Stimulated activated effector memory CD8-positive, alpha-beta T cell treated with anti-CD3 and anti-CD28 coated beads, Interleukin-12 subunit alpha, Interleukin-12 subunit beta, amount 100 ng/mL, for 72 hours (primary cell): ENCODE results near the gene SAMD7.

Source experiments
- ATAC-seq: fragments of 150-1000 bp; cut with Tn5 transposase; 2 replicates; pipeline ENCODE4 v1.10.0; 2021
- DNase-seq, 2 donors: peaks; one replicate each; pipeline ENCODE4 v3.0.0; 2021 to 2022; ENCODE audit warnings: low spot score in 2 of 2
- H3K27ac Mint-ChIP-seq: one replicate; pipeline ENCODE4 v1.8.0; 2022; ENCODE audit warnings: mild to moderate bottlenecking, mixed read lengths
- H3K36me3 Mint-ChIP-seq: one replicate; pipeline ENCODE4 v1.8.0; 2022; ENCODE audit warnings: mild to moderate bottlenecking, mixed read lengths
- H3K4me1 Mint-ChIP-seq: one replicate; pipeline ENCODE4 v1.8.0; 2022; ENCODE audit warnings: mixed read lengths
- H3K4me3 Mint-ChIP-seq: one replicate; pipeline ENCODE4 v1.8.0; 2022; ENCODE audit warnings: mild to moderate bottlenecking, mixed read lengths
- H3K9me3 Mint-ChIP-seq: one replicate; pipeline ENCODE4 v1.8.0; 2022; ENCODE audit warnings: mixed read lengths

SAMD7 gene

DNA sequence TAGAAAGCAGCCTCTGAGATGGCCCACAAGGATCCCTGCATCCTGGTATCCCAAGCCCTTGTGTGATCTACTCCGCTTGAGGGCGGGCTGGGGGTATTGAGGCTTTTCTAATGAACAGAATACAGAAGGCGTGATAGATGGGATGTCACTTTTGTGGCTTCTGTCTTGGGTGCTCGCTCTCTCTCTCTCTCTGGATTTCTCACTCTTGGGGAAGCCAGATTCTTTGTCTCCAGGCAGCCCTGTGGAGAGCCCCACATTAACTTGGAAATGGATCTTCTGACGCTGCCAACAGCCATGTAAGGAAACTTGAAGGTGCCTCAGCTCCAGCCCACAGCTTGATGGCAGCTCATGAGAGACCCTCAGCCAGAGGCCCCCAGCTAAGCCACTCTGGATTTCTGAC, 28.4 kb downstream of the SAMD7 start:
- no peak overlapping the region for H3K27ac Mint-ChIP-seq
- H3K4me3 Mint-ChIP-seq = no peak overlapping the region

DNA sequence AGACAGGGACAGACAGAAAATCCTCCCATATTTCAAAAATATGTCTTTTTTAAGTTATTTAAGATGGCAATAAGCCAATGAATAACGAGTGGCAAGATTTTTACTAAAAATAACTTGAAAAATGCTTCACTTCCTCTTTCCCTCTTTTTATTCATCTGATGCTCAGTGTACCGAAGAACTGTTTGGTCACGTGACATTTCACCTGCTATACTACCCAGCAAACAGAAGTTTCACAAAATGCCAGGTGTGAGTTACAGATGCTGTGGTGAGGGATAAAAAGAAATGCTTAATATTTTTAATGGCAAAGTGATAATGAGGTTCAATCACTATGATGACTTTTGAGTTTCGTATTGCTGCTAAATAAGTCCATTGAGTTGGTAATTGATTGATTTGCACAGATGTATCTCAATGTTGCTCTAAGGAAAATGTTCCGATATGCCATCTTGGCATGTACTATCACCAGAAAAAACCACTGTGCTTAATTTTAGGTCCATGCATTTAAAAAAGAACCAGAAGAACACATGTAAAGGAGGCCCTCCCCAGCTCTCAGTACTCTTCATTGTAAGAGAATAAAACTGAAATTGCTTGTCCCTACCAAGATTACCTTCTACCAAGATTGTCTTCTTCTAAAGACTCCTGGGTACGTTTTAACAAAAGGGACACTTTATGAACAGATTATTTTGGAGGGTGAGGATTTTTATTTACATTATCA, 29.3 kb downstream of the SAMD7 start:
- H3K36me3 Mint-ChIP-seq = no peaks in the 10 kb centered on the region
- ATAC-seq (no peak), DNase-seq (no peak)
- H3K9me3 Mint-ChIP-seq = no peaks in the 10 kb centered on the region
- no peak overlapping the region for H3K27ac Mint-ChIP-seq
- H3K4me3 Mint-ChIP-seq = no peak overlapping the region
- peaks cover 6% of the 10 kb centered on the region for H3K4me1 Mint-ChIP-seq

More for the DNA sequence above, 28.4 kb downstream of the SAMD7 start:
- DNase-seq (no peak), ATAC-seq (no peak)
- no peaks in the 10 kb centered on the region for H3K36me3 Mint-ChIP-seq
- H3K9me3 Mint-ChIP-seq = no peaks in the 10 kb centered on the region
- no peaks in the 10 kb centered on the region for H3K4me1 Mint-ChIP-seq

DNA sequence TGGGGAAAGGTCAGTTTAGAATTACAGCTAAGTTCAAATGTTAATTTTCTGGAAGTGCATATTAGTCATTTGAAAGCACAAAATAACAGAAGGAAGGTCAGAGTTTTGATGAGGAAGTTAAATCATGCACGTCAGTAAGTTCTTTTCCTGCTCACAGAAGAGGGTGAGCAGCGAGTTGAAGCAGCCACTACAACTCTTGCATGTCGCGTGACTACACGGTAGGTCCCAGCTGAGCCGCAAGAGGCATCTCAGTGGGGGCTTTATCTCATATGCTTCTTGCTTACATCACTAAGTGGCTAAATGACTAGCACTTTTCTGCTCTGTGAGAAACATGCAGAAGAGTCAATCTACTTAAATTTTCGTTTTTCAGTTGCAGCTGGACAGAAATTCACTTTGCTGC, 33.9 kb downstream of the SAMD7 start:
- Mint-ChIP-seq H3K36me3 (no peaks in the 10 kb centered on the region), H3K4me1 (peaks cover 8% of the 10 kb centered on the region), H3K9me3 (no peaks in the 10 kb centered on the region), H3K4me3 (peak overlapping the region; percentile 7), H3K27ac (peak overlapping the region; percentile 9)
- peak; percentile 96 for ATAC-seq
- DNase-seq = no peak

DNA sequence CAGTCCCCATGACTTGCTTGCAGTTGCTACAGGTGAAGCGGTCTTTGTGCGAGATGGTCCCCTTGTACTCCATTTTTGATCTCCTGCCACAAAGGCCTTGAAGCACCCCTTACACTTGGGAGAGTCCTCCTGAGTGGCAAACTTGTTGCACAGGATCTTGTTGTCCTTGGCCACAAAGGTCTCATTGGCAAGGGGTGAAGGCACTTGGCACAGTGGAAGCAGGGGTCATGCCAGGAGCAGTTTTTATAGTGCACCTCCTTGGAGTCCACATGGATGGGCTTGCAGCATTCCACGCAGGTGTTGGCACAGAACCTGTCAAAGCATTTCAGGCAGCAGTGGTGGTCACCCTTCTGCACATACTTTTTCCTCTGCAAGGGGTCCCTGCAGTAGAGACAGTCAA, 35.0 kb downstream of the SAMD7 start:
- DNase-seq (no peak), ATAC-seq (no peak)
- Mint-ChIP-seq H3K4me3 (no peak overlapping the region), H3K36me3 (no peaks in the 10 kb centered on the region), H3K27ac (no peak overlapping the region), H3K4me1 (peaks cover 8% of the 10 kb centered on the region), H3K9me3 (no peaks in the 10 kb centered on the region)

DNA sequence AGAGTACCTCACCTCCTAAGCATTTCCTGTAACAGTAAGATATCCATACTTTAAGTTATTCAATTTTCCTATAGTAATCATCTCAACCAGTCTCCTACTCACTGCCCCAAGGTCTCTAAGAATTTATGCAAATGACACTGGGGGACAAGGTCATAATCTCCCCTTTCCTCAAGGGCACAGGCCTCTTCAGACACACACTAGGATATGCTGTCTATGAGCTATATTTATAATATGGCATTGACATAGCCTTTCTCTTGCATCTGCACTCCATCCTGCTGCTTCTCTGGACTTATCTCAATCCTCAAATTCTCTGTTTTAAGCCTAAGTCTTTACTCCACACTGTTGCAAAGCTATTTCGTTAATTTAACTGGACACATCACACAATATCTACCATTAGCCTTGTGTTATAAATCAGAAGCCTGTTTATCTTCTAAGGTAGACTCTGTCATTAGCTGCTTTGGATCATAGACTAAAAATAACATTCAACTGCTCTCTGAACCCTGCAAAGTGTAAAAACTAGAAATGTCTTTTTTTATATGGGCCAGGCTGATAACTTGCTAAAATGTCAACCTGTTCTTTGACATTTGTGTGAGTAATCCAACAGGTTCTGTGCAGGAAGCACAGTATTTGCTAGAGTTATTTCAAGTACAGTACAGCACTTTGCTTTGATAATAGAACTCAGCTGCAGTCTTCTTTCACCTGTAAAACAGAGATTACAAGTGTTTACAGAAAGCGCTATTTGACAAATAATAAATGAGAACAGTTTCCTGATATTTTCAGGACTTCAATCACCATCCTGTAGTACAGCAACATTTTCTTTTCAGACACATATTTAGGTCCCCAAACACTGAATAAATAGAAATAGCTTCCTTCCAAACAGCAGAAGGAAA, 37.4 kb downstream of the SAMD7 start:
- H3K27ac Mint-ChIP-seq = no peak overlapping the region
- ATAC-seq (no peak), DNase-seq (no peak)
- no peaks in the 10 kb centered on the region for H3K9me3 Mint-ChIP-seq
- H3K4me3 Mint-ChIP-seq = no peak overlapping the region
- H3K4me1 Mint-ChIP-seq = peaks cover 8% of the 10 kb centered on the region
- H3K36me3 Mint-ChIP-seq = no peaks in the 10 kb centered on the region

DNA sequence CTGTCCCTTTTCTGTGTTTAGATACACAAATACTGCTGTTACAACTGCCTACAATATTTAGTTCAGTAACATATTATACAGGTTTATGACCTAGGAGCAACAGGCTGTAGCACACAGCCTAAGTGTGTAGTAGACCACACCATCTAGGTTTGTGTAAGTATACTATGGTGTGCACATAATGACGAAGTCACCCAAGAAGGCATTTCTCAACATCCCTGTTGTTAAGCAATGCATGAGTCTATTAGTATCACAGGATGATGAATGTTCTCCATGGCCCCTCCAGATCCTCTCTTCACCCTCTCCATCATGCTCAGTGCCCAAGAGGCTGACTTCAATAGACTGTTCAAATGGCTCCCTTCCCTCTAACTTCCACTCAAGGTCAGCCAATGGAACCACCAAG, 40.7 kb downstream of the SAMD7 start:
- no peaks in the 10 kb centered on the region for H3K36me3 Mint-ChIP-seq
- no peak for ATAC-seq
- H3K9me3 Mint-ChIP-seq = no peaks in the 10 kb centered on the region
- H3K4me3 Mint-ChIP-seq = no peak overlapping the region
- H3K27ac Mint-ChIP-seq = no peak overlapping the region
- DNase-seq = no peak
- no peaks in the 10 kb centered on the region for H3K4me1 Mint-ChIP-seq

DNA sequence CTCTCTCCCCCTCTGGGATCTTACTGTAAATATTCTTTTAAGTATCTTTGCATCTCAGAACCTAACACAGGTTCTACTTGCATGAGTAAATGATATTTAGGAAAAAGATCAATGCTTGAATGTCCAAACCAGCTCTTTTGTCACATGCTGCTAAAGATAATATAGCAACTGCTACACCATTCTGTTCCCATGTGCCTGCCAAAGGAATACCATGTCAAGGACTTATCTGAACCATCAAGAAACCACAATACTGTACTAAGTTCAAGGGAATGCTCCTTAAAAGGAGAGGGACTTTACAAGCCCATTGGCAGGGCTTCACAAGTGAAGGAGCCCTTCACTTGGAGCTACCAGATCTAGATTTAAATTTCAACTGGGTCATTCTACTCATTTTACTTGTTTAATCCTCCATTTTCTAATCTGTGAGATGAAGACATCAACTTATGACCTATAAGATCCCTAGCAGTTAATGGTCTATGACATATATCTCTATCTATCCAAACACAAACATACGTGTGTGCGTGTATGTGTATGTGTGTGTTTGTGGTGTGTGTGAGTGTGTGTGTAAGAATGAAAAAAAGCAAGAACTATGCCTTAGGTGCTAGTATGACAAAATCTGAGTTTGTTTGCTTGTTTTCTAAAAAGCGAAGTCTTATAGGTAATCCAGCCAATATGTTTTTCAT, 42.2 kb downstream of the SAMD7 start:
- ATAC-seq = peak; percentile 43
- H3K4me3 Mint-ChIP-seq = no peak overlapping the region

DNA sequence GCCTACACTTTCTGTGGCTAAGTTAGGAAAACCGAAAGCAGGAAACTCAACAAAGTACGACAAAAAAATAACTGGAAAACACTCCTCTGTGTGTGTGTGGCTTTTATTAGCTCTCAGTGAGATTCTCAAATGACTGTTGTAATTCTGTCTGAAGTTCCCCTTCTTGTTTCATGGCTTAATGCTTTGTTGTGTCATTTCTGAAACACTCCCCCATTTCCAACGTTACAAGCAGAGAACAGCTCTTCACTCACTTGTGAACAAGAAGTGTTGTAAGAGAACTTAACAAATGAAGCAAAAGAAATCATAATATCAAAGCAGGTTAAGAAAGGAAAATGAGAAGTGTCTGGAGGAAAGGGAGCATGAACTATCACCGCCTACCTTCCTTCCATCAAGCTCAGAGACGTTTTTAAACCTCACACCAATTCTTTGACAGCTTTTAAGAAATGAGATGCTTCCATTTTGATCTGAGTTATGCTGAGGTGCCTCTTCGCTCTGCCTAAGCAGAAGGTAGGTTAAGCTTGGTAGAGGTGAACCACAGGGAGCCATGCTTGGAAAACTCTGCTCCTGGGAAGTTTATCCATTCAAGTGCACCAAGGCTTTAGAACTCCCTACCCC, 42.9 kb downstream of the SAMD7 start:
- H3K36me3 Mint-ChIP-seq = no peaks in the 10 kb centered on the region
- no peaks in the 10 kb centered on the region for H3K4me1 Mint-ChIP-seq
- H3K27ac Mint-ChIP-seq = peak overlapping the region; percentile 29
- DNase-seq (no peak), ATAC-seq (no peak)
- no peaks in the 10 kb centered on the region for H3K9me3 Mint-ChIP-seq
- no peak overlapping the region for H3K4me3 Mint-ChIP-seq

More for the DNA sequence above, 42.2 kb downstream of the SAMD7 start:
- Mint-ChIP-seq H3K27ac (peak overlapping the region; percentile 29), H3K4me1 (no peaks in the 10 kb centered on the region), H3K36me3 (no peaks in the 10 kb centered on the region), H3K9me3 (no peaks in the 10 kb centered on the region)
- DNase-seq = no peak

DNA sequence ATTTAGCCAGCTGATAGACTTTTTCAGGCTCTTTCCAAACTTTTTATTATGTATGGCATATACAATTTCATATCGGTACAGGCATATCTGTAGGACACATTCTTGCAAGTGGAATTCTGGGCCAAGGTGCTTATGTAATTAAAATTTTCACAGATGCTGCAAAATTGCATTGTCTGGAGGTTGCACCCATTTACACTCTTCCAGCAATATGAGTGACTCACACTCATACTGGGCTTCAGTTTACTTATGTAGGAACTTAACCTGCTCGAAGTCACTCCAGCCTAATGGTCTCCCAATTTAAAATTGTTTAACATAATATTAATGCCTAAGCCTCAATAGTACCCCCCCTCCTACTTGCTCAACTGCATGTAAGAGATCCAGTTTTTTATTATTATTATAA, 44.0 kb downstream of the SAMD7 start:
- no peaks in the 10 kb centered on the region for H3K9me3 Mint-ChIP-seq
- H3K36me3 Mint-ChIP-seq = no peaks in the 10 kb centered on the region
- DNase-seq = no peak
- no peak for ATAC-seq
- no peaks in the 10 kb centered on the region for H3K4me1 Mint-ChIP-seq
- H3K27ac Mint-ChIP-seq = no peak overlapping the region
- no peak overlapping the region for H3K4me3 Mint-ChIP-seq

DNA sequence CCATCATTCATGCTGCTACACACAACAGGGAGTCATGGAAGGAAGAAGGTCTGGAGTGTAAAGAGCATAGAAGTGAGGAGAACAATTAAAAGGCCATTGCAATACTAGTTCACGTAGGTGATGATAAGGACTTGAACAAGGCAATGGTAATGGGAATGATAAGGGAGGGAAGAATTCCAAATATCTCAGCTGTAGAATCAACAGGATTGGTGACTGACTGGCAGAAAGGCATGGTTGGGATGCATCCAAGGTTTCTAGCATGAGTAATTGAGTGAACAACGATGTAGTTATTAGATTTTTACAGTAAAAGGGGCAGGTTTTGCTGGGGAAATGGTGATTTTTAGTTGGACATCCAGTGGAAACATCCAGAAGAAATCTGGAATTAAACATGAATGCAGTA, 52.8 kb downstream of the SAMD7 start:
- H3K27ac Mint-ChIP-seq = no peak overlapping the region

DNA sequence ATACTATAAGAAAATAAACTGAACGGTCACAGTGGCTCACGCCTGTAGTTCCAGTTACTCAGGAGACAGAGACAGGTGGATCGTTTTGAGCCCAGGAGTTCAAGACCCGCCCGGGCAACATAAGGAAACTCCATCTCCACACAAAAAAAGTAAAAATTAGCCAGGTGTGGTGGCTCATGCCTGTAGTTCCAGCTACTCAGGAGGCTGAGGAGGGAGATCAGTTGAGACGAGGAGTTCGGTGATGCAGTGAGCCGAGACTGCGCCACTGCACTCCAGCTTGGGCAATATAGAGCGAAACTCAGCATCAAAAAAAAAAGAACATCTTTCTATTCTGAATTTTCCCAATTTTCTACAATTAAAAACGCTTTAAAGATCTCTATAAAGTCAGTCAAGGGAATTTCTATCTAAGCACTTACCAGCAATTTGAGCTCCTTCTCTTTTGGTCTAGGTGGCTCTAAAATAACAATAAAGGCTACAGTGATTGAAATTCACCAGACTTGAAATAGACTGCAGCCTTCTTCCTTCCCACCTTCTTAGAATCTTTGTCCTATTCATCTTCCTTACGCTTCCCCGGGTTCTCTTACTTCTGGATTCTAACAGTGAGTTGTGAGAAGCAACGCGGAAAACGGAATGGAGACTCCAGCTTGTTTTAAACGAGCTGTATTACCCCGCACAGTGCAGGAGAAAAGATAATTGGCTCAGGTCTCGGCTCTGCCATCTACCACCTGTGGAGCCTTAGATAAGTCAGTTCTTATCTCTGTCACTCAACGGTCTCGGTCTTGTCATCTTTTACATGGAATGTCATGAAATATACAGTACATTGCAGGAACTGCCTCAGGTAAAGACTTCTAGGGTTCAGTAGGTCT, 54.4 kb downstream of the SAMD7 start:
- H3K36me3 Mint-ChIP-seq = peaks cover 22% of the 10 kb centered on the region
- peaks cover 39% of the 10 kb centered on the region for H3K4me1 Mint-ChIP-seq
- peak overlapping the region; percentile 90 for H3K4me3 Mint-ChIP-seq
- no peaks in the 10 kb centered on the region for H3K9me3 Mint-ChIP-seq
- peak overlapping the region; percentile 97 for H3K27ac Mint-ChIP-seq
- ATAC-seq (peak; percentile 5), DNase-seq (no peak)

More for the DNA sequence above, 52.8 kb downstream of the SAMD7 start:
- H3K4me1 Mint-ChIP-seq = peaks cover 27% of the 10 kb centered on the region
- no peak for ATAC-seq
- peaks cover 19% of the 10 kb centered on the region for H3K36me3 Mint-ChIP-seq
- DNase-seq = no peak
- no peaks in the 10 kb centered on the region for H3K9me3 Mint-ChIP-seq
- no peak overlapping the region for H3K4me3 Mint-ChIP-seq

DNA sequence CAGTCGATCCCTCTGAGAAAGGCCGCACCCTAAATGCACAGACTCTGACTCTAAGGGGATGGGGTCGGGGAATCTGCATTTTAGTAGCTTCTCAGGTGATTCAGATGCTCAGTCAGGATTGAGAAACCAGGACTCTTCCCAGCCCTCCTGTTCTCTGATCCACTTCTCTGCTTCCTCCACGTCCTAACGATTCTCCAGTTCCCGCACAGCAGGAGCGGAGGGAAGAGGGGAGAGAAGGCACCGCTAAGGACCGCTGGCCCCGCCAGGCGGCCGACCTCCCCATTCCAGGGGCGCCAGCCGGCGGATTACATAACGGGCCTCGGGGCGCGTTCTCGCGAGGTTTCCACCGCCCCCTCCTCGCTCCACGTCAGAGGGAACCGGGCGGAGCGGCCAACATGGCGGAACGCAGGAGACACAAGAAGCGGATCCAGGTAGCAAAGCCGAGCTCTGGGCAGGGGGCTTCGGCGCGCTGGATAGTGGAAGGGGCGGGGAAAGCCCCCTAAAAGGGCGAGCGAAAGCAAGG, 55.1 kb downstream of the SAMD7 start, which contains the start of gene SEC62:
Gene SEC62 (plus strand): TSS at position 380 of the 523 bp plus-strand sequence. CDS start 16 bp downstream, at position 396.
- Mint-ChIP-seq H3K4me3 (peak within 1 kb of the TSS; percentile 90), H3K9me3 (no peaks in the 10 kb centered on the region), H3K36me3 (peaks cover 22% of the 10 kb centered on the region), H3K4me1 (peaks cover 43% of the 10 kb centered on the region), H3K27ac (peak within 1 kb of the TSS; percentile 97)
- DNase-seq (peak; percentile 95 to 96), ATAC-seq (peak; percentile 95)

DNA sequence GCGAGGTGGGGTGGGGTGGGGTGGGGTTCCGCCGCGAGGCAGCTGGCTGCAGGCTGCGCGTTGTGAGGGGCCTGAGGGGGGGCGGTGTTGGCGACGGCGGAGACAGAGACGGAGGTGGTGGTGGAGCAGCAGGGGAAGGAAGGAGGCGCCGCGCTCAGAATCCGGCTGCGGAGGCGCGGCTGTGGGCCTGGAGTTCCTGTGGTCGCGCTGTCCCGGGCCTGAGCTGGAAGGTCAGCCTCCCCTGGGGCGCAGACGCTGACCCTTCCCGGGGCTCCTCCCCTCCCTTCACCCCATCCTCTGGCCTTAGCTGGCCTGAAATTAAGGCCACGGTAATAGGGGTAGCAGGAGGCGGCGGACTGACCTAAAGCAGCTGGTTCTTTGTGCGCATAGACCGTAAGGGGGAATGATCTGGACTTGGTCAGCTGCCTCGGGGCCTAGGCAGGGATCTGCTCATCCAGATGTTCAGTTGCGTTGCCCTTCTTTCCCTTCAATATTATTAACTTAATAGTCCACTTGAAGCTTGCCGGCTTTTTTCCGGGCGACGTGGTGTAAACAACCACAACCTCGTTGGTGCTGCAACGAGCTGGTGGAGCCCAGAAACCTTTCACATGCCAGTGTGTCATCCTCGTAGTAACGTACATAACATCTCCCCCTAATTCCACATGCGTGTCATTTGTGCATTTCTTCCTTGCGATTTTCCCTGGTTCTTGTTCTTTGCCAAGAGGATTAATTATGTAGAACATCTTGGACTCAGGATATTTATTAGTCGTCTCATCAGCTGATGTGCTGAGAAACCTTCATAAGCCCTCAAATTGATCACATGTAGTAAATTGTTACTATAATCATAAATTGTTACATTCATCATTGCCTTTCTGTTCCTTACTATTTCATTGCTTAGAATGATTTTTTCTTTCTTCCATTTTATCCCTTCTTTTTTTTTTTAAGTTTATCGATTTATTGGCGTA, 55.9 kb downstream of the SAMD7 start:
- H3K27ac Mint-ChIP-seq = peak overlapping the region; percentile 97
- H3K9me3 Mint-ChIP-seq = no peaks in the 10 kb centered on the region
- DNase-seq (peak in 1 of 2 donors; percentile 17), ATAC-seq (peak; percentile 82)
- peaks cover 23% of the 10 kb centered on the region for H3K36me3 Mint-ChIP-seq
- H3K4me3 Mint-ChIP-seq = peak overlapping the region; percentile 90
- H3K4me1 Mint-ChIP-seq = peaks cover 48% of the 10 kb centered on the region
